Fibroblast of lung (primary cell): ENCODE measurements around the gene THAP7. TPM values are rescaled to one million over a fixed set of nuclear protein-coding genes. Genes with fewer than 3 reads are reported as not detected.

Source experiments
- DNase-seq, 2 donors: peaks; one replicate each; pipeline versions ENCODE4 v3.0.0 to v3.0.0-alpha.2; 2010; ENCODE audit warnings: low read depth in 2 of 2
- H2AFZ ChIP-seq: 2 replicates; pipeline ENCODE4 v1.5.1; 2012; ENCODE audit warnings: low read length, control low read depth, inconsistent platforms
- H3K27ac ChIP-seq: 2 replicates; pipeline ENCODE4 v1.5.1; 2011; ENCODE audit warnings: low read length, control low read depth; ENCODE audit not compliant: insufficient read depth
- H3K27me3 ChIP-seq: 2 replicates; pipeline ENCODE4 v1.5.1; 2011; ENCODE audit warnings: mild to moderate bottlenecking, low read length; ENCODE audit not compliant: control insufficient read depth, insufficient read depth
- H3K36me3 ChIP-seq: 2 replicates; pipeline ENCODE4 v1.5.1; 2011; ENCODE audit warnings: low read length; ENCODE audit not compliant: control insufficient read depth, insufficient read depth
- H3K4me1 ChIP-seq: 2 replicates; pipeline ENCODE4 v1.5.1; 2011; ENCODE audit warnings: low read length; ENCODE audit not compliant: control insufficient read depth, insufficient read depth; ENCODE audit errors: extremely low read depth
- H3K4me2 ChIP-seq: 2 replicates; pipeline ENCODE4 v1.5.1; 2011; ENCODE audit warnings: low read length, control low read depth; ENCODE audit not compliant: insufficient read depth; ENCODE audit errors: extremely low read depth
- H3K4me3 ChIP-seq, 4 experiments: fragments of 200-600 bp in 1 of 4; sonication (generic) in 1 of 4; replicated peaks in 1 of 4; 2 replicates each; pipeline ENCODE4 v1.5.1; 2011 to 2016; ENCODE audit warnings: low read length in 4 of 4, low read depth in 3 of 4, mild to moderate bottlenecking in 3 of 4, control low read depth in 2 of 4, inconsistent platforms in 1 of 4, mixed read lengths in 1 of 4; ENCODE audit not compliant: insufficient read depth in 1 of 4; ENCODE audit errors: control extremely low read depth in 1 of 4
- H3K79me2 ChIP-seq: 2 replicates; pipeline ENCODE4 v1.5.1; 2012; ENCODE audit warnings: mild to moderate bottlenecking, low read length, inconsistent platforms; ENCODE audit not compliant: control insufficient read depth, insufficient read depth
- H3K9ac ChIP-seq: 2 replicates; pipeline ENCODE4 v1.5.1; 2011; ENCODE audit warnings: mild to moderate bottlenecking, low read length, control low read depth; ENCODE audit not compliant: insufficient read depth
- H3K9me3 ChIP-seq: 2 replicates; pipeline ENCODE4 v1.5.1; 2012; ENCODE audit warnings: low read depth, low read length; ENCODE audit not compliant: control insufficient read depth, insufficient read depth
- H4K20me1 ChIP-seq: 2 replicates; pipeline ENCODE4 v1.5.1; 2011; ENCODE audit warnings: low read length; ENCODE audit not compliant: control insufficient read depth, insufficient read depth; ENCODE audit errors: extremely low read depth
- EZH2 ChIP-seq: IDR thresholded peaks from 2 replicates; pipeline ENCODE4 v1.5.1; 2012; ENCODE audit warnings: low read length, control low read depth, mild to moderate bottlenecking; ENCODE audit errors: missing control alignments
- polyA plus RNA-seq, 2 donors: library from polyadenylated mRNA; depleted of rRNA in 1 of 2; stranded (reverse) in 1 of 2; unstranded in 1 of 2; fragments of >200 nt; gene quantifications; 2 replicates each; pipeline ENCODE4 v1.2.1, GENCODE V29; 2011 to 2012; ENCODE audit warnings: missing spikeins in 1 of 2
- total RNA-seq: library from RNA; depleted of rRNA; stranded (reverse); fragments of >200 nt; gene quantifications from 2 replicates; pipeline ENCODE4 v1.2.1, GENCODE V29; 2014
- TF ChIP-seq, protein P1 (sequence below), 2 donors: IDR thresholded peaks in 1 of 2; conservative IDR thresholded peaks in 1 of 2; 1 replicate in 1 of 2; 2 replicates in 1 of 2; pipeline ENCODE4 v1.5.1; 2011 to 2012; ENCODE audit warnings: low read length in 2 of 2, control low read depth in 1 of 2, inconsistent platforms in 1 of 2, low read depth in 1 of 2, mild to moderate bottlenecking in 1 of 2

The THAP7 gene
- total and polyA plus RNA-seq, 2 donors (not counting 1 experiment from before 2014, with no cell fraction given) = 15.7 to 26.3 TPM

GRCh38 chr22:20952544-20953341, 49.2 kb downstream of the THAP7 start:
- Histone ChIP-seq H3K4me2 (no peak overlapping the region), H3K27ac (no peak overlapping the region), H2AFZ (no peak overlapping the region), H3K4me1 (no peaks in the 10 kb centered on the region), H3K36me3 (peaks cover 13% of the 10 kb centered on the region), H3K4me3 (no peak overlapping the region), H3K9me3 (no peaks in the 10 kb centered on the region), H3K27me3 (no peaks in the 10 kb centered on the region), H4K20me1 (no peaks in the 10 kb centered on the region), H3K9ac (no peak overlapping the region), H3K79me2 (peaks cover 24% of the 10 kb centered on the region)
- TF ChIP-seq, protein P1, sequence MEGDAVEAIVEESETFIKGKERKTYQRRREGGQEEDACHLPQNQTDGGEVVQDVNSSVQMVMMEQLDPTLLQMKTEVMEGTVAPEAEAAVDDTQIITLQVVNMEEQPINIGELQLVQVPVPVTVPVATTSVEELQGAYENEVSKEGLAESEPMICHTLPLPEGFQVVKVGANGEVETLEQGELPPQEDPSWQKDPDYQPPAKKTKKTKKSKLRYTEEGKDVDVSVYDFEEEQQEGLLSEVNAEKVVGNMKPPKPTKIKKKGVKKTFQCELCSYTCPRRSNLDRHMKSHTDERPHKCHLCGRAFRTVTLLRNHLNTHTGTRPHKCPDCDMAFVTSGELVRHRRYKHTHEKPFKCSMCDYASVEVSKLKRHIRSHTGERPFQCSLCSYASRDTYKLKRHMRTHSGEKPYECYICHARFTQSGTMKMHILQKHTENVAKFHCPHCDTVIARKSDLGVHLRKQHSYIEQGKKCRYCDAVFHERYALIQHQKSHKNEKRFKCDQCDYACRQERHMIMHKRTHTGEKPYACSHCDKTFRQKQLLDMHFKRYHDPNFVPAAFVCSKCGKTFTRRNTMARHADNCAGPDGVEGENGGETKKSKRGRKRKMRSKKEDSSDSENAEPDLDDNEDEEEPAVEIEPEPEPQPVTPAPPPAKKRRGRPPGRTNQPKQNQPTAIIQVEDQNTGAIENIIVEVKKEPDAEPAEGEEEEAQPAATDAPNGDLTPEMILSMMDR (conservative IDR thresholded peaks at IDR 0.05 in 1 of 2, IDR thresholded peaks at IDR 0.05 in 1 of 2; ENCODE audit: low read depth in 1 of 2, low read length in 2 of 2) = no peak
- TF ChIP-seq EZH2 = no peak
- DNase-seq = no peak

- Histone ChIP-seq H3K4me2 (no peak overlapping the region), H2AFZ (no peak overlapping the region), H3K27ac (no peak overlapping the region), H3K27me3 (no peaks in the 10 kb centered on the region), H4K20me1 (no peaks in the 10 kb centered on the region), H3K9me3 (no peaks in the 10 kb centered on the region), H3K79me2 (peaks cover 31% of the 10 kb centered on the region), H3K36me3 (peaks cover 13% of the 10 kb centered on the region), H3K9ac (no peak overlapping the region), H3K4me3 (no peak overlapping the region), H3K4me1 (no peaks in the 10 kb centered on the region)
- no peak for TF ChIP-seq EZH2
- TF ChIP-seq, protein P1 (conservative IDR thresholded peaks at IDR 0.05 in 1 of 2, IDR thresholded peaks at IDR 0.05 in 1 of 2; ENCODE audit: low read depth in 1 of 2, low read length in 2 of 2) = no peak
- no peak for DNase-seq
These were observed 50.0 kb downstream of the THAP7 start for GRCh38 chr22:20951932-20952380.

DNA sequence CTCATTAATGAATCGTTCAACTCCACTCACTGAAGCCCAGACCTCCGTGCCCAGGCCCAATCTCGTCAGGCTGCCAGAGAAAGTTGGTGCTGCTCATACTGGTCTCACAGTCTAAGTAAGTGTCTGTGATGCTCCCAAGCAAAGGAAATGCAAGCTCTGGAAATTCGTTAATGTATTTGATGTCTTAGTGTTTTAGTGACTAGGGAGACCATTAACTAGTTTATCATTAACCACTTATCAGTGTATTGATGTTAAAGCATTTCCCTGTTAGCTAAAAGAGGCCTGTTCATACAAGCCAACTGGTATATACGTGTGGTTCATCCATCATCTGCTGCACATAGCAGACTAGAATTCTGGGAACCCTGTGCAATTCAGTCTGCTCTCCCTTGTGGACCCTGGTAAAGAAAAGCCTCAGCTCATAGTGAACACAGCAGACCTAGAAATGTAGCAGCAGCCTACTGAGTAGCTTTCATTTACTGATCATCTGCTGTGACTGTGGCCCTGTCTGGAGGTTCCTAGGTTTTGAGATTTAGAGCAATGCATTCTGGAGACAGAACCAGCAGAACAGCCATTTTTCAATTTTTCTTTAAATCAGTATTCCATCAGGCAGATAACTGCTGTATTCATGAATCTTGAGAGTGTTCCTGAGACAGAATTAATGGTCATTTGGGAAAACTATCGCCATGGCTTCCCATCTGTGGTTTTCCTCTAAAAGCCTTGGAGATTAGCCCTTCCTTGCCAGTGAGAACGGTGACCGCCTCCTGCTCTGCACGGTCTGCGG, 50.6 kb downstream of the THAP7 start:
- Histone ChIP-seq H3K4me2 (no peak overlapping the region), H2AFZ (no peak overlapping the region), H3K36me3 (peaks cover 13% of the 10 kb centered on the region), H3K9me3 (no peaks in the 10 kb centered on the region), H4K20me1 (no peaks in the 10 kb centered on the region), H3K27ac (no peak overlapping the region), H3K4me1 (no peaks in the 10 kb centered on the region), H3K9ac (no peak overlapping the region), H3K4me3 (no peak overlapping the region), H3K79me2 (peaks cover 37% of the 10 kb centered on the region), H3K27me3 (no peaks in the 10 kb centered on the region)
- TF ChIP-seq EZH2 = no peak
- TF ChIP-seq, protein P1 (conservative IDR thresholded peaks at IDR 0.05 in 1 of 2, IDR thresholded peaks at IDR 0.05 in 1 of 2; ENCODE audit: low read depth in 1 of 2, low read length in 2 of 2) = no peak
- DNase-seq = no peak
